GM19351 (cell line): Measurements from ENCODE around the gene MT3.

ENCODE experiments used
- ATAC-seq: cut with Tn5 transposase; IDR thresholded peaks from one replicate; pipeline ENCODE4 v1.9.1; 2021; ENCODE audit warnings: mild to moderate bottlenecking, moderate library complexity; ENCODE audit not compliant: unreplicated experiment

The MT3 gene

DNA sequence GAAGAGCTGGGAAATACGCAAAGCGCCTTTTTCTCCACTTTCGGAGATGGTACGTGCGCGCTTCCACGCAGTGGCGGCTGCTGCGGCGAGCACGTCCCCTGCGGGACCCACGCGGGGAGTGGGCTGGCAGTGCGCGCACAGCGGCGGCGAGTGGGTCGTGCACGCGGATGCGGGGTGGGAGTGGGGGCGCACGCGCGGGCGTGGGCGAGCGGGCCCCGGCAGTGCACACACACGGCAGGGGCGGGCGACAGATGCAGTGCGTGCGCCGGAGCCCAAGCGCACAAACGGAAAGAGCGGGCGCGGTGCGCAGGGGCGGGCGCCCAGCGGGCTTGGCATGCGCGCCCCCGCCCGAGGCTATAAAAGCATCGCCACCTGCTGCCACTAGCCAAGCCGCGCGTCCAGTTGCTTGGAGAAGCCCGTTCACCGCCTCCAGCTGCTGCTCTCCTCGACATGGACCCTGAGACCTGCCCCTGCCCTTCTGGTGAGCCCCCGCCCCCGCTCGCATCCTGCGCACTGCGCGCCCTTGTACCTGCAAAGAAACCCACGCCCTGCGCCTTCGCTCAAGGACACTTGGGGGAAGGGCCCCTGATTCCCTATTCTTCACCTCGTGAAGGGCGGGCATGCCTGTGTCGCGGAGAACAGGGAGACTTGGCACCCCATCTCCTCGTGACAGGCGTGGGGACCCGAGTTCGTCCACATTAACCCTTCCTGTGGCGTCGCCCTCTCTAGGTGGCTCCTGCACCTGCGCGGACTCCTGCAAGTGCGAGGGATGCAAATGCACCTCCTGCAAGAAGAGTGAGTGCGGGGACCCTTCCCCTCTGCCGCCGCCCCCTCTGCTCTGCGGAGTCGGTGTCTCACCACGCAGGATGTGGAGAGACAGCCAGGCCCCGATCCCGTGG is at the start of gene MT3:
Gene MT3 (plus strand): TSS at position 388 of the 899 bp plus-strand sequence. CDS start 63 bp downstream, at position 451.
- ATAC-seq = no peak

GRCh38 chr16:56539656-56540055 is 49.7 kb upstream of the MT3 start:
- ATAC-seq = no peak

DNA sequence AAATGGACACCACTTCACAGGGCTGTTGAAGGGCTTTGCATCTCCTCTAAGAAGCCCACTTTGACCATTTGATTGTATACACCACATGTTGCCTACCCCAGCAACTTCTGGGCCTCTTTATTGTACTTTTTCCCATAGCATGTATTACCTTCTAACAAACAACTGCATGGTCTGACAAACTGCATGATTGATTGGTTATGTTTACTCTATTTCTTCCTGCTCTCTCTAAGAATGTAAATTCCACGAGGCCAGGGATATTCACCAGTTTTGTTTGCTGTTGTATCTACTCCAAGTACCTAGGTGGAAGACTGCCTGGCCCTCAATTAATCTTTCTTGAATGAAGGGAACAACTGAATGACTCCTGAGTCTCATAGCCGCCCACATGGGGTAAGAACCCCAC is 47.3 kb upstream of the MT3 start:
- no peak for ATAC-seq

- no peak for ATAC-seq
Measured at GRCh38 chr16:56547120-56547948, 42.0 kb upstream of the MT3 start.

GRCh38 chr16:56547949-56548567 is 41.3 kb upstream of the MT3 start:
- ATAC-seq = no peak

DNA sequence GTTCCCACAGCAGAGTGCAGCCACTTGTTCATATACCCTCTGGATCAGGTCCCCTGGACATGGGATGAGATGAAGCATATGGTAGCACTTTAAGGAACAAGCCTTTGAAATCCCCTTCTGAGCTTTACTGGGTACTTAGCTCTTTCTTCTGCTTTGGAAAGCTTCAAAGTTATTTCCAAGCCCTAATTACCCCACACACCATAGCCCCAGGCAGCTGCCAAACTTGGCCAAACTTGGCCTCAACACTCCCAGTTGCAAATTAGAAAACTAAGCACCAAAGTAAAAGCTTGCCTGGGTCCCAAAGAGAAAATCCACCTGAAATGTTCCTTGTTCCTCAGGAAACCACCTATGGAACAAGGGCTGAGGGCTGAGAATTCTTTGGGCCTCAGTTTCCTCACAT is 40.2 kb upstream of the MT3 start:
- no peak for ATAC-seq

DNA sequence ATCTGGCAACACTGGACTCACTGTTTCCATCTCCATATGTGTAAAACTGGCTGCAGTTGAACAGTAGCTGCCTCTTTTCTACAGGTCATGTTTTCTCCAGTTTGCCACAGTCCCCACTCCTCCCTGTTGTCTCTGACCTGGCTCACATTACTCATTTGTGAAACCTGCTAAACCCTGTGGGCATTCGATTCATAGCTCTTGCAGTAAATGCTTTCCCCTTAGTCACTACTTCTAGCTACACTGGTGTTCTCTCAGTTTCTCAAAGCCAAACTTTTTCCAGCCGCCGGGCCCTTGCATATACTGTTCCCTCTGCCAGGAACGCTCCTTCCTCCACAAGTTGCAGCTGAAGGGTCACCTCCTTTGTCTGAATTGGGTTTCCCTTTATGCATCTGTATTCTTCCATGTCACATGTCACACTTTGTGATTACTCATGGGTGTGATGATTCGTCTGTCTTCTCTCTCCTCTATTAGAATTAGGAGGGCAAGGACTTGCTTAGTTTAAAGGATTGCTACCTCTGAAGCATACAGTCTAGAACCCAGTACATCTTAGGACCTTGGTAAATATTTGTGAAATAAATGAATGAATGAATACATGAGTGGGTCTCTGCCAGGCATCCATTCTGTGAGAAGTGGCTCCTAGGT is 39.5 kb upstream of the MT3 start:
- ATAC-seq = no peak

DNA sequence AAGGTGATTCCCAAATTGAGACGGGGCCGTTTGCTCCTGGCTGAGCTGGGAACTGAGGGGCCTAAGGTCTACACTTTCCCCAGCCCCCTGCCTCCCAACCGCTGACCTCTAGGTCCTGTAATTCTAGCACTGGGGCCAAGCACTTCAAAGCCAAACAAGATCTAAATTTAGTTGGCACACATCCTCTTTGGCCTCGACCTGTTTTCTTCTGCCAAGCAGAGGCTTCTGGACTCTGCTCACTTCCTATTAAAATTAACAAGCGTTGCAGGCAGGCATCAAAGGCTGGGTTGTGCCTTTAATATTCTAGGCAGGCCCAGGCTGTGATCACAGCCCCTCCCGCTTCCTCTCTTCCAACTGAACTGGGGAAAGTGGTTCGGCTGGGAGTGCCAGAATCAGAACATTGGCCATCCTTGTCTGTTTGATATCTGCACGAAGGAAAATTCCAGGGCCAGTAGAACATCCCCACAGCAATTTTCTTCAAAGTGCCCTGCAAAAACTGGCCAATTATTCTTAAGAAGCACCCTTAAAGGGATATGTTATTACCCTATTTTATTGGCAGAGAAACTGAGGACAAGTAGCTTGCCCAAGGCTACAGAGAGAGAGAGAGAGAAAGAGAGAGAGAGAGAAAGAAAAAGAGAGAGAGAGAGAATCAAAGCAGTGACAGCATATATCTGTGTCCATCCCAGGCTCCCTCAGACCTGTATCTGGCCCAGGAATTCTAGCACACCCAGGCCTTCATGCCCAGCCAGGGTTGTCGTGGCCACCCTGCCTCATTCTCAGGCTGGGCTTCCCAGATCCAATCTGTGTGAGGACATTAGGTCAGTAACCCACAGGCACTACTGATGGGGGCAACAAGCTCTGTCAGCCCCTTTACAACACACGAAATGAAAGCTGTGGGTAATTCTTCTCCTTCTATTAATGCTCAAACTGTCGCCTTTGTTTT is 37.3 kb upstream of the MT3 start:
- ATAC-seq = no peak

DNA sequence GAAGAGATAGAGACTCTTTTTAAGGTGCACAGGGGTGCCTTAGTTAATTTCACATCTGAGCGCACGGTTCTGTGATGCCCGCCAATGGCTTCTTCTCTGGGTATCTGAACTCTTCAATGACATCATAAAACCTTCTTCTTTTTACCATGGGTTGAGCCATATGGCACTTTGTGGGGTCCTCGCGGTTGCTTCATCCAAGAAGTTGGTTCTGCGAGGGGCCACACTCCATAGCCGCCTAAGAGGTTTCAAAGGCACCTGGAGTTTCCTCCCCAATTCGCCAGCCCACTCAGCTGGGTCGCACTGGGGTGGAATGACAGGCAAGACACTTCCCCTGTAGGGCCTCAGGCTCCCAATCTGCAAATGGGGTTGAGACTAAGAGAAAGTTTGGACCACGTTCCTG is 34.9 kb upstream of the MT3 start:
- no peak for ATAC-seq

- ATAC-seq = no peak
Measured at GRCh38 chr16:56558024-56558747, 31.1 kb upstream of the MT3 start.

DNA sequence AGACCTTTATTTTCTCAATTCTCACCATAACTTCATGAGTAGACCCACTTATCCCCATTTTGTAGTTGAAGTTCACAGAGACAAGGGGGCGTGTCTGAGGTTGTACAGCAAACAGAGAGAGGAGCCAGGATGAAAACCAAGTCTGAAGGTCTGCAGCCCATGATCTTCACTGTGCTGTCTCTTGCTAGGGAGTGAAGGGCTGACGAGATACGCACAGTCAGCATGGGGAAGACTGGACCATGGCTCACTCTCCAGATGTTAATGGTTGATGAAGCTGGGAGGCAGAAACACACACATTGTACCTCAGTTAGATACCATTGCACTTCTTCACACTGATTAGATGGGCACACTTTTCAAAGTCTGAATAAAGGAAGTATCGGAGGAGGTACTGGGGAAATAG is 30.2 kb upstream of the MT3 start:
- ATAC-seq = no peak

GRCh38 chr16:56560447-56560846 is 28.9 kb upstream of the MT3 start:
- no peak for ATAC-seq

- no peak for ATAC-seq
Measured at GRCh38 chr16:56561126-56561525, 28.2 kb upstream of the MT3 start.

- ATAC-seq = no peak
Measured at GRCh38 chr16:56564793-56565477, 24.4 kb upstream of the MT3 start, which contains the start of gene MT4. Gene MT4 (plus strand): TSS chr16:56565073. CDS start chr16:56565129, 56 bp downstream.

DNA sequence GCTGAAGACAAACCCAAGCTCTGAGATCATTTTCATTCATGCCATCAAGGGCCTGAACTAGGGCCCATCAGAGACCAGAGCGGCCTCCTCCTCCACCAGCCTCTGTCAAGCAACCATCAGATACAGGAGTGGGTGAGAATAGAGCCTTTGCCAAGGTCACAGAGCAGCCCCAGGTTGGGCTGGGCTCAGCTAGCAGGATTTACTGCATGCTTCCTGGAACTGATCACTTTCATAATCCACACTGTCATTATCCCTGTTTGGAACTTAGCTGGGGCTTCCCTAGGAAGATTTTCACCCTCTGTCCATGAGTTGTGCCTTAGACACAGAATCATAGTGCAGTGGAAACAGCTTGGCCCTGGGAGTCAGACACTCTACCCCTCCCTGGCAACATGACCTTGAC is 19.4 kb upstream of the MT3 start:
- no peak for ATAC-seq

DNA sequence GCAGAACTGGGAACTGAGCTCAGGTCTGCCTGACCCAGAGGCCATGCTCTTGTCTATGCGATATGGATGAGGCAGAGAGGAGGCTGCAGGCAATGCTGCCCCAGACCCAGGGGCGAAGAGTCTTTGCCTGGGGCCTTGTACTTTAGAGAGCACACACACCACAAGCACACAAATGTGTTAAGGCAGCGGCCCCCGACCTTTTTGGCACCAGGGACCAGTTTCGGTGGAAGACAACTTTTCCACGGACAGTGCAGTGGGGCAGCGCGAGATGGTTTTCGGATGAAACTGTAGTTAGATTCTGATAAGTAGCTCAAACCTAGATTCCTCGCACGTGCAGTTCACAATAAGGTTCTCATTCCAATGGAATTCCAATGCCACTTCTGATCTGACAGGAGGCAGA is 17.8 kb upstream of the MT3 start:
- ATAC-seq = no peak

DNA sequence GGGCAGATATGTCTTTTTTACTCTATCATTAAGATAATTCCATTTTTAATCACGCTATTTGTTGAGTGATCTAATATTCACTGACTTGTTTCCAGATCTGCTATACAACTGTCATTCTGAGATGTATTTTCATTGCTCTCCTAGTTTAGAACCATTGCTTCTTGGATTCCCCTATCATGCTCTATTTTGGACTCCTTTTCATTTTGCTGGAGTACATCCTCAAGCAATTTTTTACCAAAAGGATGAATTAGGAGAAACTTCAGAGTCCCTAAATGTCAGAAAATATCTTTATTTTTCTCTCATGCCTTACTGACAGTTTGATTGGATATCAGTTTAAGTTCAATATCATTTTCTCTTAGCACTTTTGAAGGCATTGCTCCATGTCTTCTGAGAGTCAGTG is 14.7 kb upstream of the MT3 start:
- ATAC-seq = no peak

DNA sequence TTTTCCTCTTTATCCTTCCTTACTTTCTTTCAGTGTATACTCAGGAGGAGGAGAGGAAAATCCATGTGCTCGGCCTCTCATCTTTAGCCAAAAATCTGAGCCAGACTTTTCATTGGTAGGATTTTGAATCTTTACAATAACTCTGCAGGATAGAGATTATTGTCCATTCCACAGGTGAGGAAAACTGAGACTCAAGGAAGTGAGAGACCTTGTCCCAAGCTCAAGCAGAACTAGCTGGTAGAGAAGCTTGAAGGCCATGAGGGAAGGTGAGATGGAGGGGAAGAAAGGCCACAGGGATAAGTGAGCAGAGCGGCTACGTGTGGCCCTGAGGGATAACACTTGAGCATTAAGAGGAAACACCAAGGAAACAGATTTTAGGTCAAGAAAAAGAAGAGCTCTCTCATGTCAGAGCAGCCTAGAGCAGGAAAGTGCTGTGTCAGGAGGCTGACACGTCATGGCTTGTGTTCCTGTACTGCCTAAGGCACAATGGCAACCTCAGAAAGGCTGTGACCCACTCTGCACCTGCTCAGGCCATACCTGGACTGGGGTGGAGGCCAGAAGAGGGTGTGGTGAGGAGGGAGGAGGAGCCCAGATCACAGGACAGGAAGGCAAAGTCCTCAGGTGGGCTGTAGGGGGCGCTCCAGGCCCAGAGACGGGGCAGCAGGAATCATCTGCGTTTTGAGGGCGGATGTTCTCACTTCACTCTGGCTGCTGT is 12.6 kb upstream of the MT3 start:
- ATAC-seq = peak; percentile 96
